GM19467 (cell line): ENCODE results near the gene FBXL2.
"Not testable (repeated sequence)": the region's sequence is repeated elsewhere in the genome, so short reads cannot be mapped to it uniquely, and the experiment has no call there.

Source experiments
- ATAC-seq: cut with Tn5 transposase; IDR thresholded peaks from one replicate; pipeline ENCODE4 v1.9.1; 2021; ENCODE audit warnings: mild to moderate bottlenecking, moderate library complexity; ENCODE audit not compliant: unreplicated experiment

FBXL2 gene

DNA sequence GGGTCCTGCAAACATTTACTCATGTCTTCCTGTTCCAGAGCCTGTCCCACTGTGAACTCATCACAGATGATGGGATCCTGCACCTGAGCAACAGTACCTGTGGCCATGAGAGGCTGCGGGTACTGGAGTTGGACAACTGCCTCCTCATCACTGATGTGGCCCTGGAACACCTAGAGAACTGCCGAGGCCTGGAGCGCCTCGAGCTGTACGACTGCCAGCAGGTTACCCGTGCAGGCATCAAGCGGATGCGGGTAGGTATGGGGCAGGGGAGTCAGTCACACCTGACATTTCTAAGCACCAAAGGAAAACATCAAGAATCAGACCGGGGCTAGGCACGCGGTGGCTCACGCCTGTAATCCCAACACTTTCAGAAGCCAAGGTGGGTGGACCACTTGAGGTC, 106.7 kb downstream of the FBXL2 start:
- no peak for ATAC-seq

- no peak for ATAC-seq
Observed at GRCh38 chr3:33385423-33385822, 108.2 kb downstream of the FBXL2 start.

DNA sequence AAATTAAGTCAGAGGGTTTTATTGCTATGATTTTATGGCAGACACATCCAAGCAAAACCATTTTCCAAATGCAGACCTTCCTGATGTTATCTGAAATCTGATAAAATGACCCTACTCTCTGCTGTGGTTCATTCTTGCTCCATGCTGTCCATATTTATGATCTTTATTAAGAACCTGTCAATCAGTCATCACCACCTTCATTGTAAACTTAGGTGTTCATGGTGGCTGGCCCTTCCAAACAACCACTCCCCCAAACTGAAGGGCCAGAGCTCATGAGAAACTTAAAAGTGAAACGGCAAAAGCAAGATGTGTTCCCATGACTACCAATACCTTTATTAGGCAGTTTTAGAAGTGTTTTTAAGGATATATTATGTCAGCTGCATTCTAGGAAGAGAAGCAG, 109.4 kb downstream of the FBXL2 start:
- ATAC-seq, result no peak

GRCh38 chr3:33388374-33389100, 111.3 kb downstream of the FBXL2 start:
- ATAC-seq, result no peak

DNA sequence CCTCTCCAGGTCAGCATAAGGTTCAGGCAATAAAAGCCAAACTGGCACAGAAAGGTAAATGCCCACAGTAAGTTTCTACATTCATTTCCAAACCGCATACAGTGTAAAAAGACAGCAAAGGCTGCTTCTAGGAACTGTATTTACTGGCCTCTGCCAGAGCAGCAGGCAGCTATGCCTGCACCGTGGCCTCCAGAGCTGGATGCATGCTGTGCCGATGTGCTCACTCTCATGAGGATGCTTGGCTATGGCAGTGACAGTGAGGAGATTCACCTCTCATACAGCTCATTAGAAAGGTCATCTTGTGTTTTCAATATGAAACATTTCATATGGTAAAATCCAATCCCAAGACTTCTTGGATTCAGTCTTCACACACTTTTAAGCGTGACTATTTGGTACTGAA, 112.7 kb downstream of the FBXL2 start:
- no peak for ATAC-seq

GRCh38 chr3:33391255-33391995, 114.2 kb downstream of the FBXL2 start:
- ATAC-seq, result no peak

GRCh38 chr3:33392144-33392543, 114.9 kb downstream of the FBXL2 start:
- no peak for ATAC-seq

- no peak for ATAC-seq
Observed at GRCh38 chr3:33392703-33393125, 115.5 kb downstream of the FBXL2 start.

- ATAC-seq, result no peak
Observed at GRCh38 chr3:33394403-33395054, 117.3 kb downstream of the FBXL2 start.

GRCh38 chr3:33395900-33396299, 118.7 kb downstream of the FBXL2 start:
- no peak for ATAC-seq

DNA sequence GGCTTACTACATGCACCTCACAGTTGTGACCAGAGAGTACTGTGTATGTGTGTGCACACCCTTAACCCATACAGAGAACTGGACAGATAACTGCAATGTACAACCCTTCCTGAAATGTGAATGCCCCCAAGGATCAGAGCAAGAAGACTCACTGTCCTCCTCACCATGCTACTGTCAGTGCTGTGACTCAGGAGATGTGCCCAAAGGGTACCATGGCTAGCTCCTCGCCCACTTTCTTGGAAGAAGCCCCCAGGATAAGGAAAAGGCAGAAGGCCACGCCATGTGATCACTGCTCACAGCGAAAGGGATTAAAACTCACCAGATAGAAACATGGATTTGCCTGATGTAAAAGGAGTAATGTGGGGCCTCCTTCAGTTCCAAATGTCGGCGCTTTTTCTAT, 121.2 kb downstream of the FBXL2 start:
- no peak for ATAC-seq

- no peak for ATAC-seq
Observed at GRCh38 chr3:33401781-33402180, 124.5 kb downstream of the FBXL2 start.

DNA sequence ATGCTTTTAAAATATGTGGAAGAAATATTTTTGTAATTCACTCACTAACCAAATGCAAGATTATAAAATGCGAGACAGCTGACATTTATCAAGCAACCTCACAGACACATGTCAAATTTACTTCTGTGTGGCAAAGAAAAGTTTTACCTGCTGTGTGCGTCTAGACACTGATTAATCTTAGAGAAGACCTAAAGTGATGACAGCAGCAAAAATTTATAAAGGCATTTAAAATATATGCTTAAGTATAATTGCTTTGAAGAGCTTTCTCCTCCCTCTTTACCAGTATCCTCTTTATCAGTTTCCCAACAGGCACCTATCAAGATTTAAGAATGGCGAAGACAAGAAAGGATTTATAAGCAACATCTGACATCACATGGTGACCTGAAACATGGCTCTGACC, 125.7 kb downstream of the FBXL2 start:
- ATAC-seq, result no peak

GRCh38 chr3:33403756-33404155, 126.5 kb downstream of the FBXL2 start:
- ATAC-seq, result no peak

DNA sequence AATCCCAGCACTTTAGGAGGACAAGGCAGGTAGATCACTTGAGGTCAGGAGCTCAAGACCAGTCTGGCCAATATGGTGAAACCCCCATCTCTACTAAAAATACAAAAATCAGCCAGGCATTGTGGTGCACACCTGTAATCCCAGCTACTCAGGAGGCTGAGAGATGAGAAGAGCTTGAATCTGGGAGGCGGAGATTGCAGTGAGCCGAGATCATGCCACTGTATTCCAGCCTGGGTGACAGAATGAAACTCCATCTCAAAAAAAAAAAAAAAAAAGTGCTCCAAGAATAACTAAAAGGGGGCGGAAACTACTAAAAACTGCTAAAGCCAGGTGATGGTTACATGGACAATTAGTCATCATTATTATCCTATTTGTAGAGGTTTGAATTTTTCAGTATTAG, 133.6 kb downstream of the FBXL2 start:
- not testable (repeated sequence) for ATAC-seq

- no peak for ATAC-seq
Observed at GRCh38 chr3:33417066-33417673, 139.9 kb downstream of the FBXL2 start.

DNA sequence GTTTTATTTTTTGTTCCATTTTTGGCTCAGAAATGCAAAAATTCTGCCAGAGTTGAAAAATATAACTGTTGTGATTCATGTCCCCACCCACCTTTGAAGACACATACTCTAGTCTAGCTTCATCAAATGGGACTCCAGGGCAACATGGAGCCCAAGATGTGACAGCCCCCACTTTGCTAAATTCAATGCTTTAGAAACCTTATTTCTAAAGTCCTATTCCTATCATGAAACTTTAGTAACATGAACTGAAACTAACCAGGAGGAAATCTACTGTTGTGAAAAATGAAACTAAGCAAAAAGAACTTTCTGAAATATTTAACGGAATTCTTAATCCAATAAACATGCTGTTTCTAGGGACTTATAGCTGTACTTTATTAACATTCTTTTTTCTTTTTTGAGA, 142.7 kb downstream of the FBXL2 start:
- no peak for ATAC-seq

DNA sequence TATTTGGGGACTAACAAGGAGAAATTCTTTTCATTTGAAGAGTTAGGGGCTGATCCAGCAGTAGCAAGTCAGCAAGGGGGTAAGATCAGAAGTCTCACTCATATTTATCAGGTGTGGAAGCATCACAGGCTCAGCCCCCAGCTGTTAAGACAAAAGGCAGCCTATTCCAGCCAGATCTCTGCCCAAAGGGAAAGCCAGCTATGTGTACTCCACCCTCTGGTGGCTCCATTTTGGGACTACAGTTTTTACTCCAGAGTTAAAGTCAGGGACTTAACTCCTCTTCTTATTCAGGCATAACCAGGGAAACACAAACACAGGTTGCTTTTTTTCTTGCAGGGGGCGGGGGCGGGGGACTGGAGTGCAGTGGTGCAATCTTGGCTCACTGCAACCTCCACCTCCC, 143.7 kb downstream of the FBXL2 start:
- no peak for ATAC-seq

- ATAC-seq, result no peak
Observed at GRCh38 chr3:33424606-33425452, 147.6 kb downstream of the FBXL2 start.

DNA sequence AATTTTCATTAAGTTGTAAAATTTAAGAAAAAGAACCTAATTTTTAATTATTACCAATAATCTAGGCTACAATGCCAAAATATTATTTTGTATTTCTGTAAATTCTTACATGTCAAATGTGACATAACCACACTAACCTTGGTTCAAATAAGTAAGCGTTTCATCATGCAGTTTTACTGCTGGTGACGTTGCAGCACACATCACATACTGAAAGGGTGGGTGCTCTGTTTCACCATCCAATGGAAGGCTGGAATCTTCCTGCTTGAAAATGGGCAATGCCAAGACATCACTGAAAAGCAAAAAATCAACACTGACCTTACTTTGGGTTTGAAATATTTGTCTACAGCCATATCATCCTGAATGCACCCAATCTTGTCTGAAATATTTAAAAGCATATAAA, 148.2 kb downstream of the FBXL2 start:
- ATAC-seq, result no peak

GRCh38 chr3:33426068-33426467, 148.8 kb downstream of the FBXL2 start:
- ATAC-seq, result no peak
